KOPT-K1 (cell line): ENCODE results near the gene DIPK1A.
A peak's percentile ranks its signal among the peaks of the same experiment; 100 is the strongest.

Experiments
- H3K27ac ChIP-seq: fragments of 200-600 bp; sonication (generic); 2 replicates; pipeline ENCODE4 v1.5.1; 2016; ENCODE audit warnings: antibody characterized with exemption, mild to moderate bottlenecking, low read depth, low read length; ENCODE audit not compliant: poor library complexity, severe bottlenecking
- H3K36me3 ChIP-seq: fragments of 200-600 bp; sonication (generic); 2 replicates; pipeline ENCODE4 v1.5.1; 2017; ENCODE audit warnings: antibody characterized with exemption, mild to moderate bottlenecking, low read length, moderate library complexity; ENCODE audit not compliant: insufficient read depth
- H3K9me3 ChIP-seq: fragments of 200-600 bp; sonication (generic); 2 replicates; pipeline ENCODE4 v1.5.1; 2017; ENCODE audit warnings: antibody characterized with exemption, low read length, mild to moderate bottlenecking; ENCODE audit not compliant: insufficient read depth, poor library complexity, severe bottlenecking

Gene DIPK1A

DNA sequence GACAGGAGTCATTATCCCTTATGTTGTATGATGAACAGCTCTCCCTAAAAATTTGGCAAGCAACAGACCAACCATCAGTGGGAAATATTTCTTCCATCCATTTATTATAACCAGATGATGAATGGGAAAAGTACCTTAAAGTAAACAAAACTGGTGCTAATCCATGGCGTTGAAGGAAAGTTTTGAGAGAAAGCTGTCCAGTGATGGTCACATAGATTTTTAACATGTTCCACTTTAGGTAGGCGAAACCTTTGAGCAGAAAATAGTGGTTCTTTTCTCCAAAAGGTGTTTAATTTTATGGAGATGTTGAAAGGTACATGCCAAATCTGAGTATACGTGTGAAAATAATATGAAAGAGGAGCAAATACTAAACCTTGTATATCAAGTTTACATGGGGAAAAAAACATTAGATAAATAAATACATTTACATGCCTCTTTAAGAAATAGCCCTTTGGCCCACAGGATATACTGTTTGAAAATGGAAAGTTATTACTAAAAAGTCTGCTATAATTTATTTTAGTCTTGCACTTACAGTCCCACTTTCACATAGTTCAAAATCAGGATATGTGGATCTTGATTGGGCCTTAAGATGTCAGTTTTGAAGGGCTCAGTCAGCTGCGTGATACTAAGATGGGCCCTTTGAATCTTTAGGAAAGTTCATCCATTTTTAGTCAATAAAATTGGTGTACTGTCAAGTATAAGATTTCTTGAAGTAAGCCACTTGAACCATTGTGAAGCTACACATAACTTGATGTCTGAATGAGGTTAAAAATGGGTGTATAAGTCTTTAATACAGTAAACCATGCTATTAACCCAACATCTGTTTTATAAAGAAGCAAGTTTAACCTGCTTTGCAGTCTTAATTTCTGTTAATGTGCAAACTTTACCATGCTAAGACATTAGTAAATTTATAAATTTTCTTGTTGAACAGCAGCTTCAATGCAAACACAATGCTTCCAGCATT is 118.9 kb downstream of the DIPK1A start:
- Histone ChIP-seq H3K9me3 (no peaks in the 10 kb centered on the region), H3K27ac (no peak overlapping the region), H3K36me3 (peaks cover 91% of the 10 kb centered on the region)

GRCh38 chr1:92840600-92840999 is 120.7 kb downstream of the DIPK1A start:
- peaks cover 97% of the 10 kb centered on the region for H3K36me3 ChIP-seq
- H3K9me3 ChIP-seq = no peaks in the 10 kb centered on the region

DNA sequence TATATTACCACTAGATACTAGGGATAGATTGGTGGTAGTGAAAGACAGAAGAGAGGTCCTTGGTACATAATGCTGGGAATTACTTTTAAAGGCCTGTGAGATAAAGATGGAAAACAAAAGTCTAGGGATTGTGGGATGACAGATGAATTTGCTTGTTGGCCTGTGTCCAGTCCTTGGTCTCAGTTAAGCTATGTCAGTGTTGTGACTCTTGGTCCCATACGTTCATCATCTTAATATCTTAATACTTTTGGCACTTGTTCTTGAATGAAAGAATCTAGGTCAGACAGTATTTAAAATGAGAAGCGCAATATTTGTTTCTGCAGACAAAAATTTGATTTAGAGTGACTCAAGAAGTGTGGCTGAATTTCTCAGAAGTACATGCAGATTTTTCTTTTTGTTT is 121.8 kb downstream of the DIPK1A start:
- Histone ChIP-seq H3K9me3 (no peaks in the 10 kb centered on the region), H3K36me3 (peaks cover 100% of the 10 kb centered on the region), H3K27ac (no peak overlapping the region)

More at GRCh38 chr1:92840600-92840999, 120.7 kb downstream of the DIPK1A start:
- no peak overlapping the region for H3K27ac ChIP-seq

DNA sequence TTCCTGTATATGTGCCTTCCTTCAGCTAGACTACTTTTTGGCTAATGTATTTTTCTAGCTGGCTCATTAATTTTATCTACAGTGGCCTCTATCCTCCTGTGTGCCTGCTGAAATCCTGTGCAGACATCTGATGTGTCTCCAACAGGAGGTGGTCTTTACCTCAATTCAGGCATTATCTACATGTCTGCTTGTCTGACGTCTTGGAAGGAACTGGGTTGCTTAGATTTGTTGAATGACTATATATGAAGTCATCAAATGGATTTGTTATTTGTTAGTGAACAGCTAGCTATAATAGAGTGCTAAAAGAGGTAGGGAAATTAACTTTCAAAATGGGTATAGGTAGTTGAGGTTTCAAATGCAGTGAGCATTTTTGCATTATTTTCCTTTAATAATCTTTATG is 122.7 kb downstream of the DIPK1A start:
- Histone ChIP-seq H3K36me3 (peaks cover 100% of the 10 kb centered on the region), H3K9me3 (no peaks in the 10 kb centered on the region), H3K27ac (no peak overlapping the region)

- peaks cover 100% of the 10 kb centered on the region for H3K36me3 ChIP-seq
- no peaks in the 10 kb centered on the region for H3K9me3 ChIP-seq
- H3K27ac ChIP-seq = no peak overlapping the region
These were observed 124.2 kb downstream of the DIPK1A start for GRCh38 chr1:92837062-92837461.

GRCh38 chr1:92834617-92835016 is 126.6 kb downstream of the DIPK1A start:
- no peak overlapping the region for H3K27ac ChIP-seq
- peaks cover 77% of the 10 kb centered on the region for H3K36me3 ChIP-seq

DNA sequence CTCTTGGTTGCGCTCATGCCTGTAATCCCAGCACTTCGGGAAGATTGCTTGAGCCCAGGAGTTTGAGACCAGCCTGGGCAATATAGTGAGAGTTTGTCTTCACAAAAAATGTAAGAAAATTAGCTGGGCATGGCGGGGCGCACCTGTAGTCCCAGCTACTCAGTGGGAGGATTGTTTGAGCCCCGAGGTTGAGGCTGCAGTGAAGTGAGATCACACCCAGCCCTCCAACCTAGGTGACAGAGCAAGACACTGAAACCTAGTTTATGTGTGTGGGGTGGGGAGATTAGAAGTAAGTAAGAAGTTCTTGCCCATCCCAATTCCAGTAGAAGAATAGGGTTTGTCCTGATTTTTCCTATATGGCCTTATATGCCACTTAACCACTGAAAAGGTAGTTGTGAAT is 127.4 kb downstream of the DIPK1A start:
- peak overlapping the region; percentile 86 for H3K27ac ChIP-seq
- H3K36me3 ChIP-seq = peaks cover 70% of the 10 kb centered on the region
- no peaks in the 10 kb centered on the region for H3K9me3 ChIP-seq

More at GRCh38 chr1:92834617-92835016, 126.6 kb downstream of the DIPK1A start:
- no peaks in the 10 kb centered on the region for H3K9me3 ChIP-seq

GRCh38 chr1:92832537-92833114 is 128.6 kb downstream of the DIPK1A start:
- Histone ChIP-seq H3K27ac (peak overlapping the region; percentile 86), H3K9me3 (no peaks in the 10 kb centered on the region), H3K36me3 (peaks cover 58% of the 10 kb centered on the region)

GRCh38 chr1:92831762-92832536 is 129.3 kb downstream of the DIPK1A start, which contains the start of gene RPL5:
RPL5 (plus strand) TSS chr1:92832040; CDS start chr1:92832115, 75 bp downstream.
- peaks cover 51% of the 10 kb centered on the region for H3K36me3 ChIP-seq
- H3K27ac ChIP-seq = peak within 1 kb of the TSS; percentile 86

GRCh38 chr1:92831368-92831761 is 129.9 kb downstream of the DIPK1A start:
- peaks cover 45% of the 10 kb centered on the region for H3K36me3 ChIP-seq
- H3K9me3 ChIP-seq = no peaks in the 10 kb centered on the region
- H3K27ac ChIP-seq = no peak overlapping the region

More at GRCh38 chr1:92831762-92832536, 129.3 kb downstream of the DIPK1A start, which contains the start of gene RPL5:
- H3K9me3 ChIP-seq = no peaks in the 10 kb centered on the region

- Histone ChIP-seq H3K36me3 (no peaks in the 10 kb centered on the region), H3K27ac (no peak overlapping the region), H3K9me3 (no peaks in the 10 kb centered on the region)
These were observed 134.5 kb downstream of the DIPK1A start for GRCh38 chr1:92826792-92827191.

GRCh38 chr1:92822879-92823278 is 138.4 kb downstream of the DIPK1A start:
- no peaks in the 10 kb centered on the region for H3K9me3 ChIP-seq
- no peaks in the 10 kb centered on the region for H3K36me3 ChIP-seq
- no peak overlapping the region for H3K27ac ChIP-seq

GRCh38 chr1:92820551-92820950 is 140.7 kb downstream of the DIPK1A start:
- Histone ChIP-seq H3K27ac (no peak overlapping the region), H3K9me3 (no peaks in the 10 kb centered on the region), H3K36me3 (no peaks in the 10 kb centered on the region)

GRCh38 chr1:92820024-92820423 is 141.2 kb downstream of the DIPK1A start:
- H3K9me3 ChIP-seq = no peaks in the 10 kb centered on the region
- H3K27ac ChIP-seq = no peak overlapping the region
- H3K36me3 ChIP-seq = no peaks in the 10 kb centered on the region
